GM23248 (cell line): ENCODE results near the gene NCOA6.

Source experiments
- EZH2 ChIP-seq: fragments of 200-600 bp; sonication (generic); IDR thresholded peaks from 2 replicates; pipeline ENCODE4 v1.6.1; 2018; ENCODE audit warnings: antibody characterized with exemption, mild to moderate bottlenecking; ENCODE audit not compliant: insufficient read depth, poor library complexity, severe bottlenecking
- EZH2phosphoT487 ChIP-seq: fragments of 200-600 bp; sonication (generic); IDR thresholded peaks from 2 replicates; pipeline ENCODE4 v1.6.1; 2018; ENCODE audit warnings: antibody characterized with exemption, moderate library complexity, mild to moderate bottlenecking, low read depth; ENCODE audit not compliant: insufficient read depth

DNA sequence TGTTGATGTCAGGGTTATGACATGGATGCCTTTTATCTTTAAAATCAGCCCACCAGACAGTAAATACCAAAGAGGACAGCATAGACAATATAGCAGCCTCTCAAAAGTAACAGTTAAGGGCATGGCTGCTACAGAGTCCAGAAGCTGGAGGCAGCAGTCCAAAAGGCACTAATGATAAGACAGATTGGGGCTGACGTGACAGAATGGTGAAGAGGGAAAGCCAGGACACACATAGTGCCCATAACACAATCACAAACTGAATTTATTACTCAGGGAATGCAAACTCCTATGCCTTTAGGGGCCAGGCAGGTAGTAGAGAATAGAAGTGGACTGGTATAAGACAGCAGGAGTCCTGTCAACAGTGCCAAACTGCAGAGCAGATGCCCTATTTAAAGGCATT lies 80.6 kb downstream of the NCOA6 start:
- TF ChIP-seq EZH2phosphoT487 (no peak), EZH2 (no peak)
